DND-41 (cell line): ENCODE results near the gene ADARB2.

Experiments
- EZH2 ChIP-seq: IDR thresholded peaks from 3 replicates; pipeline ENCODE4 v1.6.1; 2012; ENCODE audit warnings: borderline replicate concordance, low read depth, mild to moderate bottlenecking, moderate library complexity, low read length, inconsistent platforms; ENCODE audit not compliant: severe bottlenecking
- TF ChIP-seq, protein P1 (sequence below): IDR thresholded peaks from 2 replicates; pipeline ENCODE4 v1.5.1; 2012; ENCODE audit warnings: borderline replicate concordance, low read length, moderate library complexity, mild to moderate bottlenecking; ENCODE audit not compliant: poor library complexity, severe bottlenecking; ENCODE audit errors: extremely low read depth

DNA sequence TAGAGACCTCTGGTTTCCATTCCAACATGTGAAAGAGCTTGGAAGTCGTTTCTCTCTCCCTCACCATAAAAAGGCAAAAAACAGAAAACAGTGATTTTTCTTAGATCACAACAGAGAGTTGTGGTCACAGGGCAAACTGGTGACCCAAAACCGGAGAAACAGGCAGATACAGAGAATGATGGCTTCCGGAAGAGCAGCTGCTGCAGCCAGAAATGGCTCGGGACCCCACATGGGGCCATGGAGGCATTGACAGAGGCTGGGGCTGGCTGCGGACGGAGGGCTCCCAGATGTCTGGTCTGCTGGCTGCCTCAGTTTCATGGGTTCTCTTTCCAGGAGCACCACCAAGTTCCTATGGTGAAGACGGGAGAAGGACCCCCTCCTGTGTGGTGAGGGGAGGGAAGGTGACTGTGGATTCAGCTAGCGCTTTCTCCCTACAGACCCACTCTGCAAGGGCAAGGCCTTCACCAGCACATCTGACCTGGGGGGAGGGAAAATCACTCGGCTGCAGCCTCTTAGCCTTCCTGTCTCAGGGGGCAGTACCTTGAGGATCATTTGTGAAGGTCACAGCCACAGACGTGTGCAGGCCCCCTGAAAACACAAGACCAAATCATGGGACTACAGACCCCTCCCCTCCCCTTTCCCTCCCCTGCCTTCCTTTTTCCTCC is 599.7 kb downstream of the ADARB2 start:
- TF ChIP-seq, protein P1, sequence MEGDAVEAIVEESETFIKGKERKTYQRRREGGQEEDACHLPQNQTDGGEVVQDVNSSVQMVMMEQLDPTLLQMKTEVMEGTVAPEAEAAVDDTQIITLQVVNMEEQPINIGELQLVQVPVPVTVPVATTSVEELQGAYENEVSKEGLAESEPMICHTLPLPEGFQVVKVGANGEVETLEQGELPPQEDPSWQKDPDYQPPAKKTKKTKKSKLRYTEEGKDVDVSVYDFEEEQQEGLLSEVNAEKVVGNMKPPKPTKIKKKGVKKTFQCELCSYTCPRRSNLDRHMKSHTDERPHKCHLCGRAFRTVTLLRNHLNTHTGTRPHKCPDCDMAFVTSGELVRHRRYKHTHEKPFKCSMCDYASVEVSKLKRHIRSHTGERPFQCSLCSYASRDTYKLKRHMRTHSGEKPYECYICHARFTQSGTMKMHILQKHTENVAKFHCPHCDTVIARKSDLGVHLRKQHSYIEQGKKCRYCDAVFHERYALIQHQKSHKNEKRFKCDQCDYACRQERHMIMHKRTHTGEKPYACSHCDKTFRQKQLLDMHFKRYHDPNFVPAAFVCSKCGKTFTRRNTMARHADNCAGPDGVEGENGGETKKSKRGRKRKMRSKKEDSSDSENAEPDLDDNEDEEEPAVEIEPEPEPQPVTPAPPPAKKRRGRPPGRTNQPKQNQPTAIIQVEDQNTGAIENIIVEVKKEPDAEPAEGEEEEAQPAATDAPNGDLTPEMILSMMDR: no peak
- TF ChIP-seq EZH2: no peak
